SK-N-SH (cell line): ENCODE measurements around the gene HPN. TPM values are rescaled to one million over a fixed set of nuclear protein-coding genes. Genes with fewer than 3 reads are reported as not detected.

ENCODE experiments used
- CTCF ChIA-PET: fragments of 300-600, 350-600 bp; formaldehyde crosslinking; extraction: SDS; loops from one replicate; lab custom pipeline; 2021; lab: Yijun Ruan, JAX
- POLR2A ChIA-PET: fragments of 350-600 bp; sonication (Branson Sonifier 250); formaldehyde crosslinking; extraction: SDS; loops from one replicate; lab custom pipeline; 2020; ENCODE audit warnings: antibody characterized with exemption, inconsistent platforms; lab: Yijun Ruan, JAX
- DNase-seq: peaks from one replicate; pipeline ENCODE4 v3.0.0; 2012
- H2AFZ ChIP-seq: fragments of 200-600 bp; sonication (generic); 2 replicates; pipeline ENCODE4 v1.8.1; 2016; ENCODE audit warnings: antibody characterized with exemption, mild to moderate bottlenecking, low read depth
- H3F3A ChIP-seq: fragments of 200-600 bp; sonication (generic); replicated peaks from 2 replicates; pipeline ENCODE3; 2016; ENCODE audit warnings: antibody characterized with exemption, mild to moderate bottlenecking; ENCODE audit not compliant: insufficient read depth
- H3K27ac ChIP-seq, 2 experiments: fragments of 200-500 bp in 1 of 2; fragments of 200-600 bp in 1 of 2; sonication (Bioruptor generic) in 1 of 2; sonication (generic), shearing (Covaris generic) in 1 of 2; 2 replicates each; pipeline versions ENCODE4 v1.5.1 to v1.6.1; 2014 to 2016; ENCODE audit warnings: low read depth in 2 of 2, inconsistent platforms in 1 of 2, low read length in 1 of 2, mild to moderate bottlenecking in 1 of 2, mixed read lengths in 1 of 2
- H3K27me3 ChIP-seq: fragments of 200-600 bp; sonication (generic), shearing (Covaris generic); 2 replicates; pipeline ENCODE4 v1.6.1; 2016; ENCODE audit warnings: mixed run types; ENCODE audit not compliant: insufficient read depth
- H3K36me3 ChIP-seq, 2 experiments: fragments of 200-500 bp in 1 of 2; fragments of 200-600 bp in 1 of 2; sonication (Bioruptor generic) in 1 of 2; sonication (generic) in 1 of 2; replicated peaks in 1 of 2; 2 replicates each; pipeline versions ENCODE3 to v1.5.1; 2014 to 2016; ENCODE audit warnings: low read length in 1 of 2, mild to moderate bottlenecking in 1 of 2; ENCODE audit not compliant: insufficient read depth in 2 of 2, control insufficient read depth in 1 of 2
- H3K4me1 ChIP-seq, 2 experiments: fragments of 200-500 bp in 1 of 2; fragments of 200-600 bp in 1 of 2; sonication (Bioruptor generic) in 1 of 2; sonication (generic), shearing (Covaris generic) in 1 of 2; 2 replicates each; pipeline versions ENCODE4 v1.5.1 to v1.6.1; 2014 to 2016; ENCODE audit warnings: low read depth in 1 of 2, low read length in 1 of 2, mixed run types in 1 of 2; ENCODE audit not compliant: insufficient read depth in 2 of 2, control insufficient read depth in 1 of 2
- H3K4me2 ChIP-seq: fragments of 200-600 bp; sonication (generic), shearing (Covaris generic); 2 replicates; pipeline ENCODE4 v1.6.1; 2017; ENCODE audit warnings: mixed run types
- H3K4me3 ChIP-seq, 2 experiments: fragments of 200-500 bp in 1 of 2; fragments of 200-600 bp in 1 of 2; sonication (Bioruptor generic) in 1 of 2; sonication (generic), shearing (Covaris generic) in 1 of 2; 2 replicates each; pipeline versions ENCODE4 v1.5.1 to v1.8.1; 2014 to 2016; ENCODE audit warnings: low read depth in 2 of 2, inconsistent platforms in 1 of 2, low read length in 1 of 2, mild to moderate bottlenecking in 1 of 2, mixed read lengths in 1 of 2, moderate library complexity in 1 of 2
- H3K79me2 ChIP-seq: fragments of 200-600 bp; sonication (generic); 2 replicates; pipeline ENCODE4 v1.8.1; 2017; ENCODE audit warnings: mild to moderate bottlenecking; ENCODE audit not compliant: insufficient read depth
- H3K9ac ChIP-seq: fragments of 200-600 bp; sonication (generic); 2 replicates; pipeline ENCODE4 v1.6.1; 2017; ENCODE audit warnings: mixed run types
- H3K9me2 ChIP-seq: fragments of 200-600 bp; sonication (generic); 2 replicates; pipeline ENCODE4 v1.6.1; 2017; ENCODE audit warnings: mixed run types
- H3K9me3 ChIP-seq: fragments of 200-600 bp; sonication (generic); 2 replicates; pipeline ENCODE4 v1.6.1; 2017; ENCODE audit warnings: mixed run types, mild to moderate bottlenecking, moderate library complexity
- H4K20me1 ChIP-seq: fragments of 200-600 bp; sonication (generic); 2 replicates; pipeline ENCODE4 v1.6.1; 2017; ENCODE audit warnings: mild to moderate bottlenecking, mixed run types; ENCODE audit not compliant: insufficient read depth
- CHD2 ChIP-seq: fragments of 150-350 bp; IDR thresholded peaks from 2 replicates; pipeline ENCODE4 v1.6.1; 2018; ENCODE audit warnings: low read length; ENCODE audit not compliant: partially characterized antibody
- EZH2phosphoT487 ChIP-seq: fragments of 200-600 bp; sonication (generic); IDR thresholded peaks from 2 replicates; pipeline ENCODE4 v1.6.1; 2017; ENCODE audit warnings: low read depth, mixed run types, mild to moderate bottlenecking, antibody characterized with exemption, moderate library complexity, borderline replicate concordance
- FOXJ3 ChIP-seq: sonication (generic); formaldehyde crosslinking; IDR thresholded peaks from 2 replicates; pipeline ENCODE4 v1.5.1; 2020; ENCODE audit warnings: mild to moderate bottlenecking, missing genetic modification reagents
- GABPA ChIP-seq: IDR thresholded peaks from 2 replicates; pipeline ENCODE4 v1.4.0; 2012; ENCODE audit warnings: low read depth, mild to moderate bottlenecking
- IRF3 ChIP-seq: fragments of 150-350 bp; IDR thresholded peaks from 2 replicates; pipeline ENCODE4 v1.6.1; 2016; ENCODE audit warnings: mild to moderate bottlenecking, low read depth, low read length
- MEF2A ChIP-seq: IDR thresholded peaks from 2 replicates; pipeline ENCODE4 v1.4.0; 2012; ENCODE audit warnings: low read depth, borderline replicate concordance
- MXI1 ChIP-seq: IDR thresholded peaks from 2 replicates; pipeline ENCODE4 v1.6.1; 2012; ENCODE audit warnings: mild to moderate bottlenecking, low read depth, low read length, improper control_type of control experiment
- NFIC ChIP-seq: IDR thresholded peaks from 2 replicates; pipeline ENCODE4 v1.4.0; 2012; ENCODE audit warnings: borderline replicate concordance
- PBX3 ChIP-seq: IDR thresholded peaks from 2 replicates; pipeline ENCODE4; 2012
- POLR2AphosphoS5 ChIP-seq: IDR thresholded peaks from 2 replicates; pipeline ENCODE4 v1.6.1; 2012; ENCODE audit warnings: low read depth, low read length
- RAD21 ChIP-seq: IDR thresholded peaks from 2 replicates; pipeline ENCODE4 v1.6.1; 2012; ENCODE audit warnings: mild to moderate bottlenecking, low read length
- RCOR1 ChIP-seq: fragments of 150-350 bp; IDR thresholded peaks from 2 replicates; pipeline ENCODE4 v1.6.1; 2017; ENCODE audit warnings: antibody characterized with exemption, low read length
- RFX5 ChIP-seq: IDR thresholded peaks from 2 replicates; pipeline ENCODE4 v1.6.1; 2012; ENCODE audit warnings: mild to moderate bottlenecking, improper control_type of control experiment, low read length
- RXRA ChIP-seq: IDR thresholded peaks from 2 replicates; pipeline ENCODE4 v1.4.0; 2012; ENCODE audit warnings: low read depth, mild to moderate bottlenecking, borderline replicate concordance
- SIN3A ChIP-seq: IDR thresholded peaks from 2 replicates; pipeline ENCODE4 v1.6.1; 2012; ENCODE audit warnings: low read depth, mild to moderate bottlenecking, low read length, moderate library complexity, borderline replicate concordance
- TAF1 ChIP-seq: IDR thresholded peaks from 2 replicates; pipeline ENCODE4 v1.6.1; 2012; ENCODE audit warnings: low read depth, mild to moderate bottlenecking, low read length, moderate library complexity, borderline replicate concordance
- TCF12 ChIP-seq: IDR thresholded peaks from 2 replicates; pipeline ENCODE4 v1.4.0; 2012
- YY1 ChIP-seq: IDR thresholded peaks from 2 replicates; pipeline ENCODE4 v1.4.0; 2012; ENCODE audit warnings: low read depth, mild to moderate bottlenecking
- WGBS: methylation state at CpG from one replicate; pipeline ENCODE4 v1.1.6; 2017; ENCODE audit warnings: low lambda C conversion rate; 5-methylcytosine and 5-hydroxymethylcytosine counted together
- polyA plus RNA-seq, 3 experiments: library from polyadenylated mRNA; depleted of rRNA; stranded (reverse); fragments of >200 nt; gene quantifications; 2 replicates each; pipeline ENCODE4 v1.2.3, GENCODE V29; 2012
- TF ChIP-seq, protein P1 (sequence below): IDR thresholded peaks from 2 replicates; pipeline ENCODE4 v1.4.0; 2012; ENCODE audit warnings: low read depth, borderline replicate concordance

The HPN gene
- polyA plus RNA-seq, 1 of the 3 experiments (the other 2 are of a cell fraction), result 0.05 TPM

DNA sequence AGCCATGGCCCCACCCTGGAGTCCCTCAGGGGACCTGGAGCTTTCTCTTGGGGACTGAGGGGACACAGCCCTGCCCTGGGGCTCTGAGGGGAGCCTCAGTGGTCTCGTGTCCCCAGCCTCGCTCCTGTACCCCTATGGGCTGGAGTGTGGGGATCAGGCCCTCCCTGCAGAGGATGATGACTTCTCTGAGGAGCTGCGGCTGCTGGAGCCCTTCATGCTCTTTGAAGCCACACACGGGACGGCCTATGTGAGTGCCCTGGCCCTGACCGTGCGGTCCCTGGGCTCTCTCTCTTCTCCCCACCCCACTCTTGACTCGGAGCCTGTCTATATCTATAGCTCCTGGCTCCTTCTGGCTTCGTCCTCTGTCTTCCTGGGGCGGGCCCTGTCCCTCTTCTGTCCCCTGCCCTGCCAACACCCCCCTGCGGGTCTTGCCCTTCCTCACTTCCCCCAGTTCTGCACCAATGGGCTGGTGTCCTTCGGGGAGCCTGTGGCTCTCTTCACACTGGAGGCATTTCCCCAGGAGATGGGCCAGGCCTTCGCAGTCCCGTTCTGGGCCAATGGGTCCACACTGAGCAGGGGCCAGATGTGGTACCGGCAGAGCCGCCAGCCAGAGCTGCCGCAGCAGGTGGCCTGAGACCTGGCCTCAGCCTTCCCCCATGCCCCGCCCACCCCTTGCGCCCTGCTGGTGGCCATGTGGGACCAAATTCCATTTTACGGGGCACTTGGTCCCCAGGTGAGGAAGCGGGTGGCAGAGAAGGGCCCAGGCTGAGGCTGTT is 33.1 kb downstream of the HPN start:
- H4K20me1 ChIP-seq, result no peaks in the 10 kb centered on the region
- ChIA-PET CTCF (interaction anchor here (1.0 to 1.9 kb wide), 3 partner anchors 8 to 30 kb away, joined by 3 to 10 read pairs (median 5); no protein-coding TSS in a partner anchor), POLR2A (no interaction called here)

More for the DNA sequence above, 33.1 kb downstream of the HPN start:
- TF ChIP-seq PBX3, result no peak
- no peak for TF ChIP-seq POLR2AphosphoS5
- no peak for TF ChIP-seq GABPA
- TF ChIP-seq SIN3A, result no peak
- TF ChIP-seq MEF2A, result no peak
- TF ChIP-seq RFX5, result no peak
- no peak for TF ChIP-seq RCOR1
- no peak for TF ChIP-seq TAF1
- TF ChIP-seq RAD21, result no peak
- no peak for TF ChIP-seq NFIC
- no peak for TF ChIP-seq RXRA
- no peak for TF ChIP-seq YY1
- no peak for TF ChIP-seq TCF12
- no peak for TF ChIP-seq FOXJ3 (CRISPR knock-in tag)
- TF ChIP-seq, protein P1, sequence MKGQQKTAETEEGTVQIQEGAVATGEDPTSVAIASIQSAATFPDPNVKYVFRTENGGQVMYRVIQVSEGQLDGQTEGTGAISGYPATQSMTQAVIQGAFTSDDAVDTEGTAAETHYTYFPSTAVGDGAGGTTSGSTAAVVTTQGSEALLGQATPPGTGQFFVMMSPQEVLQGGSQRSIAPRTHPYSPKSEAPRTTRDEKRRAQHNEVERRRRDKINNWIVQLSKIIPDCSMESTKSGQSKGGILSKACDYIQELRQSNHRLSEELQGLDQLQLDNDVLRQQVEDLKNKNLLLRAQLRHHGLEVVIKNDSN, result no peak
- TF ChIP-seq MXI1, result no peak
- TF ChIP-seq CHD2, result no peak
- no peak for TF ChIP-seq IRF3
- TF ChIP-seq EZH2phosphoT487, result no peak
- TF ChIP-seq, all 33 proteins: peak for 0
- Histone ChIP-seq H3K9me3 (no peaks in the 10 kb centered on the region), H3K4me1 (no peaks in the 10 kb centered on the region), H3F3A (no peaks in the 10 kb centered on the region), H2AFZ (no peak overlapping the region), H3K9ac (no peak overlapping the region), H3K4me3 (no peak overlapping the region), H3K27ac (no peak overlapping the region), H3K27me3 (no peaks in the 10 kb centered on the region), H3K4me2 (no peak overlapping the region), H3K36me3 (no peaks in the 10 kb centered on the region), H3K9me2 (no peaks in the 10 kb centered on the region), H3K79me2 (no peaks in the 10 kb centered on the region)
- 56% methylated on average over 19 of the region's 21 CpGs for WGBS
- no peak for DNase-seq
